Smooth muscle cell (in vitro differentiated cells): ENCODE data around the gene PIGQ. TPM values are rescaled to one million over a fixed set of nuclear protein-coding genes. Genes with fewer than 3 reads are reported as not detected.

ENCODE experiments used
- DNase-seq: peaks from one replicate; lab custom pipeline; 2025; ENCODE audit not compliant: unreplicated experiment; lab: John Stamatoyannopoulos, UW
- H2AFZ ChIP-seq: fragments of 200-600 bp; sonication (generic); 2 replicates; pipeline ENCODE4 v1.6.0; 2016; ENCODE audit warnings: antibody characterized with exemption, low read depth, mild to moderate bottlenecking
- H3F3A ChIP-seq: fragments of 200-600 bp; sonication (generic); 2 replicates; pipeline ENCODE4 v1.6.0; 2017; ENCODE audit warnings: antibody characterized with exemption, low read depth
- H3K27ac ChIP-seq: fragments of 200-600 bp; sonication (generic); 2 replicates; pipeline ENCODE4 v1.5.1; 2016; ENCODE audit warnings: low read depth, mild to moderate bottlenecking
- H3K27me3 ChIP-seq: fragments of 200-600 bp; sonication (generic); 2 replicates; pipeline ENCODE4 v1.6.1; 2016; ENCODE audit warnings: low read depth, mild to moderate bottlenecking
- H3K36me3 ChIP-seq: fragments of 200-600 bp; sonication (generic); 2 replicates; pipeline ENCODE4 v1.5.1; 2016; ENCODE audit warnings: low read depth
- H3K4me1 ChIP-seq: fragments of 200-600 bp; sonication (generic); 2 replicates; pipeline ENCODE4 v1.5.1; 2016; ENCODE audit warnings: low read depth
- H3K4me2 ChIP-seq: fragments of 200-600 bp; sonication (generic); 2 replicates; pipeline ENCODE4 v1.6.0; 2016; ENCODE audit warnings: mild to moderate bottlenecking
- H3K4me3 ChIP-seq: fragments of 200-600 bp; sonication (generic); 2 replicates; pipeline ENCODE4 v1.5.1; 2016; ENCODE audit warnings: mild to moderate bottlenecking
- H3K79me2 ChIP-seq: fragments of 200-600 bp; sonication (generic); 2 replicates; pipeline ENCODE4 v1.6.0; 2016; ENCODE audit warnings: low read depth, mild to moderate bottlenecking
- H3K9ac ChIP-seq: fragments of 200-600 bp; sonication (generic); 2 replicates; pipeline ENCODE4 v1.6.0; 2016; ENCODE audit warnings: low read depth
- H3K9me3 ChIP-seq: fragments of 200-600 bp; sonication (generic); replicated peaks from 2 replicates; pipeline ENCODE4 v1.5.1; 2016; ENCODE audit warnings: low read depth
- H4K20me1 ChIP-seq: fragments of 200-600 bp; sonication (generic); 2 replicates; pipeline ENCODE4 v1.6.0; 2016; ENCODE audit warnings: low read depth
- CTCF ChIP-seq: fragments of 200-600 bp; sonication (generic); IDR thresholded peaks from 2 replicates; pipeline ENCODE4 v1.5.1; 2017; ENCODE audit warnings: borderline replicate concordance, mild to moderate bottlenecking, antibody characterized with exemption; ENCODE audit not compliant: insufficient read depth, poor library complexity, severe bottlenecking
- WGBS: methylation state at CpG from one replicate; pipeline ENCODE4 v1.1.7; 2016; ENCODE audit warnings: low lambda C conversion rate; 5-methylcytosine and 5-hydroxymethylcytosine counted together
- polyA plus RNA-seq: library from polyadenylated mRNA; unstranded; fragments of >200 nt; fragmentation: Nextera tagmentation; extraction: Ambion mirVana; gene quantifications from 2 replicates; pipeline ENCODE4 v1.2.1, GENCODE V29; 2016
- total RNA-seq: library from RNA; depleted of rRNA; stranded (reverse); fragments of >200 nt; gene quantifications from 2 replicates; pipeline ENCODE4 v1.2.3, GENCODE V29; 2014

The PIGQ gene
- total and polyA plus RNA-seq, 2 experiments from 2014 or later: 21.0 to 45.7 TPM

GRCh38 chr16:592518-593306, 22.9 kb downstream of the PIGQ start:
- no peak for TF ChIP-seq CTCF
- Histone ChIP-seq H2AFZ (no peak overlapping the region), H3K4me3 (no peak overlapping the region), H3K36me3 (no peaks in the 10 kb centered on the region), H4K20me1 (peaks cover 74% of the 10 kb centered on the region), H3F3A (no peaks in the 10 kb centered on the region), H3K27ac (peak overlapping the region; percentile 35), H3K4me2 (no peak overlapping the region), H3K9me3 (no peaks in the 10 kb centered on the region), H3K79me2 (peaks cover 68% of the 10 kb centered on the region), H3K27me3 (no peaks in the 10 kb centered on the region), H3K4me1 (peaks cover 3% of the 10 kb centered on the region), H3K9ac (no peak overlapping the region)
- no peak for DNase-seq
- WGBS: 91% methylated on average over 24 of the region's 24 CpGs

- no peak for TF ChIP-seq CTCF
- H4K20me1 ChIP-seq: peaks cover 81% of the 10 kb centered on the region
- H3K4me1 ChIP-seq: peaks cover 3% of the 10 kb centered on the region
- H3K4me3 ChIP-seq: no peak overlapping the region
- H3K27ac ChIP-seq: peak overlapping the region; percentile 35
- H3K79me2 ChIP-seq: peaks cover 68% of the 10 kb centered on the region
- H2AFZ ChIP-seq: no peak overlapping the region
- WGBS: 69% methylated on average over 9 of the region's 9 CpGs
- no peak overlapping the region for H3K4me2 ChIP-seq
- H3K36me3 ChIP-seq: no peaks in the 10 kb centered on the region
- H3K27me3 ChIP-seq: no peaks in the 10 kb centered on the region
- H3K9me3 ChIP-seq: no peaks in the 10 kb centered on the region
- no peak for DNase-seq
- H3F3A ChIP-seq: no peaks in the 10 kb centered on the region
- no peak overlapping the region for H3K9ac ChIP-seq
Observed at GRCh38 chr16:593406-593805, 23.6 kb downstream of the PIGQ start.

GRCh38 chr16:593807-594206, 24.0 kb downstream of the PIGQ start:
- no peak overlapping the region for H3K4me3 ChIP-seq
- peaks cover 3% of the 10 kb centered on the region for H3K4me1 ChIP-seq
- no peaks in the 10 kb centered on the region for H3F3A ChIP-seq
- no peak for DNase-seq
- H3K27ac ChIP-seq: no peak overlapping the region
- no peaks in the 10 kb centered on the region for H3K27me3 ChIP-seq
- H3K9ac ChIP-seq: no peak overlapping the region
- H4K20me1 ChIP-seq: peaks cover 85% of the 10 kb centered on the region
- H3K4me2 ChIP-seq: no peak overlapping the region
- WGBS: 91% methylated on average over 14 of the region's 16 CpGs
- no peaks in the 10 kb centered on the region for H3K36me3 ChIP-seq
- peaks cover 72% of the 10 kb centered on the region for H3K79me2 ChIP-seq
- no peaks in the 10 kb centered on the region for H3K9me3 ChIP-seq
- H2AFZ ChIP-seq: no peak overlapping the region
- no peak for TF ChIP-seq CTCF

GRCh38 chr16:595094-595528, 25.3 kb downstream of the PIGQ start:
- Histone ChIP-seq H3K36me3 (no peaks in the 10 kb centered on the region), H3K4me2 (no peak overlapping the region), H3K9me3 (no peaks in the 10 kb centered on the region), H3F3A (no peaks in the 10 kb centered on the region), H2AFZ (no peak overlapping the region), H4K20me1 (peaks cover 94% of the 10 kb centered on the region), H3K79me2 (peaks cover 74% of the 10 kb centered on the region), H3K4me1 (peaks cover 3% of the 10 kb centered on the region), H3K4me3 (no peak overlapping the region), H3K27ac (no peak overlapping the region), H3K9ac (no peak overlapping the region), H3K27me3 (no peaks in the 10 kb centered on the region)
- no peak for TF ChIP-seq CTCF
- WGBS: 94% methylated on average over 13 of the region's 18 CpGs
- DNase-seq: no peak
